GM18499 (cell line): Measurements from ENCODE around the gene HBD.

Experiments used
- ATAC-seq: cut with Tn5 transposase; IDR thresholded peaks from one replicate; pipeline ENCODE4 v1.9.1; 2021; ENCODE audit warnings: moderate number of reproducible peaks; ENCODE audit not compliant: insufficient read depth, unreplicated experiment

The HBD gene

DNA sequence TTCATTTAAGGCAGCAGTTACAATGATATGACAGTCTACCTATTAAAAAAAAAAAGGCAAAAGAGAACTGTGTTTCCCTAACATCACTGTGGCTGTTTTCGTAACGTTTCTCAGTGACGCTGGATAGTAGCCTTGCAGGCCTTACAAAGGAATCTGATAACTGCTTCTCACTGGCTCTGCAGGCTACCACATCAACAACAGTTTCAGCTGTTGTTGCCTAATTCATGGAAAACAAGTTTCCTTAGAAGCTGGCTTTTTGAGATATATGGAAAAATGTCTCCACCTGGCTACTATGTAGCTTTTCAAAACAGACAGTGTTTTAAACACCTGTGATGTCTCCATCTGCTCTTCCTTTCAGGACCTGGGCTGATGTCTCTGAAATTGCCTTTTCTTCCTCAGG, 37.6 kb downstream of the HBD start:
- ATAC-seq, result no peak

DNA sequence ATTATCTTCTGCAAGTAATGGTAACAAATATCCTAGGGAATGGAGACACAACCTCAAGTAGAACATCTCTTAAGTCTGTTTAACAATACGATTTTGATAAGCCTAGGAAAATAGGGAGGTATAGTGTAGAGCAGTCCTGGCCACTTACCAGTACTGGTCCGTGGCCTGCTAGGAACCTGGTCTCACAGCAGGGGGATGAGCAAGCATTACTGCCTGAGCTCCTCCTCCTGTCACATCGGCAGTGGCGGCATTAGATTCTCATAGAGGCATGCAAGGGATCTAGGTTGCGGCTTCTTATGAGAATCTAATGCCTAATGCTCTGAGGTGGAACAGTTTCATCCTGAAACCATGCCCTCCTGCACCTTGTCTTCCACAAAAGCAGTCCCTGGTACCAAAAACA, 38.2 kb downstream of the HBD start:
- no peak for ATAC-seq

DNA sequence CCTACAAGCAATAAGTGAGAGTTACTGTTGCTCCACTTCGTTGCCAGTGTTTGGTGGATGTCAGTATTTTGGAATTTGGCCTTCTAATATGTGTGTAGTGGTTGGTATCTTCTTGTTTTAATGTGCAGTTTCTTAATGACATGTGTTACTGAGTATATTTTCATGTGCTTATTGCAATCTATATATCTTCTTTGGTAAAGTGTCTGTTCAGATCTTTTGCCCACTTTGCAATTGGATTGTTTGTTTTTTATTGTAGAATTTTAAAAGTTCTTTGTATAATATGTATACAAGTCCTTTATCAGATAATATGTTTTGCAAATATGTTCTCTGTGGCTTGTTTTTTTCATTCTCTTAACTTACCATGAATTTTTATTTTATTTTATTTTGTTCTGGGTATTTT, 41.5 kb downstream of the HBD start:
- no peak for ATAC-seq

DNA sequence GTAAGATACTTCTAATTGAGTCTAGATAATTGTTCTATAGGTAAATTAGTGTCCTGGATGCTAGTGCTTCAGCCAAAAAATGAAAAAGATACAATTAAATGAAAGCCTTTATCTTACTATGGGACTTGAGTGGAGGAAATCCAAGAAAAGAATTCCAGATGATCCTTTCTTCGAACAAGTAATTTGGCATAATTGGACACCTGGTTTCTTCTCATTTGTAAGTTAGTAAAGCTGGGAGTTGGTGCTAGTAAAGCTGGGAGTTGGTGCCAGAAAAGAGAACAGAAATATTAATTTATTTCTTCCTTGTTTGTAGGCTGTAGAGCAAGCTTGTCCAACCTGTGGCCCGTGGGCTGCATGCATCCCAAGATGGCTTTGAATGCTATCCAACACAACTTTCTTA, 46.1 kb downstream of the HBD start:
- no peak for ATAC-seq
